GM19438 (cell line): ENCODE measurements around the gene CORIN.
"Not testable (repeated sequence)": the region's sequence is repeated elsewhere in the genome, so short reads cannot be mapped to it uniquely, and the experiment has no call there.

Source experiments
- ATAC-seq: cut with Tn5 transposase; IDR thresholded peaks from one replicate; pipeline ENCODE4 v1.9.1; 2021; ENCODE audit warnings: low read depth; ENCODE audit not compliant: unreplicated experiment

CORIN gene

GRCh38 chr4:47698837-47699236 is 139.0 kb downstream of the CORIN start:
- no peak for ATAC-seq

GRCh38 chr4:47696823-47697222 is 141.0 kb downstream of the CORIN start:
- ATAC-seq, result no peak

GRCh38 chr4:47695260-47695659 is 142.6 kb downstream of the CORIN start:
- ATAC-seq, result no peak

GRCh38 chr4:47694322-47694721 is 143.5 kb downstream of the CORIN start:
- ATAC-seq, result no peak

- ATAC-seq, result no peak
Observed at GRCh38 chr4:47692691-47693090, 145.2 kb downstream of the CORIN start.

- not testable (repeated sequence) for ATAC-seq
Observed at GRCh38 chr4:47691757-47692383, 146.0 kb downstream of the CORIN start.

GRCh38 chr4:47690611-47691010 is 147.3 kb downstream of the CORIN start:
- no peak for ATAC-seq

GRCh38 chr4:47686294-47686872 is 151.5 kb downstream of the CORIN start:
- peak; percentile 81 for ATAC-seq

- ATAC-seq, result no peak
Observed at GRCh38 chr4:47675806-47676205, 162.1 kb downstream of the CORIN start.

- no peak for ATAC-seq
Observed at GRCh38 chr4:47674144-47674543, 163.7 kb downstream of the CORIN start.

GRCh38 chr4:47672696-47673095 is 165.2 kb downstream of the CORIN start:
- no peak for ATAC-seq

- ATAC-seq, result no peak
Observed at GRCh38 chr4:47669946-47670345, 167.9 kb downstream of the CORIN start.

- no peak for ATAC-seq
Observed at GRCh38 chr4:47668810-47669408, 169.0 kb downstream of the CORIN start.

- no peak for ATAC-seq
Observed at GRCh38 chr4:47668256-47668655, 169.6 kb downstream of the CORIN start.

GRCh38 chr4:47667552-47667951 is 170.3 kb downstream of the CORIN start:
- no peak for ATAC-seq

GRCh38 chr4:47664051-47664826 is 173.6 kb downstream of the CORIN start:
- no peak for ATAC-seq

- no peak for ATAC-seq
Observed at GRCh38 chr4:47662975-47663374, 174.9 kb downstream of the CORIN start.

GRCh38 chr4:47661741-47662140 is 176.1 kb downstream of the CORIN start:
- no peak for ATAC-seq

- ATAC-seq, result no peak
Observed at GRCh38 chr4:47659342-47659741, 178.5 kb downstream of the CORIN start.

GRCh38 chr4:47654972-47655693 is 182.7 kb downstream of the CORIN start:
- no peak for ATAC-seq

- ATAC-seq, result no peak
Observed at GRCh38 chr4:47652092-47652491, 185.8 kb downstream of the CORIN start.
